ENCODE results near the gene GNGT2.

The GNGT2 gene

DNA sequence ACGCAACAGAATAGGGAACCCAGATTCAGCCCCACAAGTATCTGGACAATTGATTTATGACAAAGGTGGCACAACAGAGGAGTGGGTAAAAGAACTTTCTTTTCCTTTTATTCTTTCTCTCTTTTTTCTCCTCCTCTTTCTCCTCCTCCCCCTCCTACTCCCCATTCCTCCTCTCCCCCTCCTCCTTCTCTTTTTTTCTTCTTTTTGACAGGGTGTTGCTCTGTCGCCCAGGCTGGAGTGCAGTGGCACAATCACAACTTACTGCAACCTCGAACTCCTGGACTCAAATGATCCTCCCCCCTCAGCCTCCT is 16.1 kb downstream of the GNGT2 start:
- Histone ChIP-seq H3K9ac (ENCODE audit: low read length) (no peak overlapping the region), H3K4me3 (ENCODE audit: low read length) (no peak overlapping the region), H3F3A (ENCODE audit: insufficient read depth, low read length) (peaks cover 19% of the 10 kb centered on the region), H3K36me3 (replicated peaks; ENCODE audit: insufficient read depth, low read length) (no peaks in the 10 kb centered on the region), H3K27me3 (replicated peaks; ENCODE audit: insufficient read depth, low read length) (no peaks in the 10 kb centered on the region), H3K4me1 (ENCODE audit: low read length) (no peaks in the 10 kb centered on the region), H3K27ac (ENCODE audit: low read length) (no peak overlapping the region), H4K20me1 (ENCODE audit: insufficient read depth, low read length) (no peaks in the 10 kb centered on the region), H3K9me2 (replicated peaks; ENCODE audit: insufficient read depth, low read length) (no peaks in the 10 kb centered on the region), H3K9me3 (replicated peaks; ENCODE audit: insufficient read depth, low read length) (no peaks in the 10 kb centered on the region), H3K4me2 (ENCODE audit: low read depth, low read length) (no peak overlapping the region), H2AFZ (ENCODE audit: low read length) (no peak overlapping the region), H3K79me2 (ENCODE audit: low read length) (no peaks in the 10 kb centered on the region)
- no peak for DNase-seq
- TF ChIP-seq CTCF (IDR thresholded peaks at IDR 0.05; ENCODE audit: low read length), result no peak
- TF ChIP-seq EZH2 (optimal IDR thresholded peaks at IDR 0.05; ENCODE audit: low read depth, low read length), result no peak
- TF ChIP-seq EZH2phosphoT487 (IDR thresholded peaks at IDR 0.05; ENCODE audit: low read length), result no peak

DNA sequence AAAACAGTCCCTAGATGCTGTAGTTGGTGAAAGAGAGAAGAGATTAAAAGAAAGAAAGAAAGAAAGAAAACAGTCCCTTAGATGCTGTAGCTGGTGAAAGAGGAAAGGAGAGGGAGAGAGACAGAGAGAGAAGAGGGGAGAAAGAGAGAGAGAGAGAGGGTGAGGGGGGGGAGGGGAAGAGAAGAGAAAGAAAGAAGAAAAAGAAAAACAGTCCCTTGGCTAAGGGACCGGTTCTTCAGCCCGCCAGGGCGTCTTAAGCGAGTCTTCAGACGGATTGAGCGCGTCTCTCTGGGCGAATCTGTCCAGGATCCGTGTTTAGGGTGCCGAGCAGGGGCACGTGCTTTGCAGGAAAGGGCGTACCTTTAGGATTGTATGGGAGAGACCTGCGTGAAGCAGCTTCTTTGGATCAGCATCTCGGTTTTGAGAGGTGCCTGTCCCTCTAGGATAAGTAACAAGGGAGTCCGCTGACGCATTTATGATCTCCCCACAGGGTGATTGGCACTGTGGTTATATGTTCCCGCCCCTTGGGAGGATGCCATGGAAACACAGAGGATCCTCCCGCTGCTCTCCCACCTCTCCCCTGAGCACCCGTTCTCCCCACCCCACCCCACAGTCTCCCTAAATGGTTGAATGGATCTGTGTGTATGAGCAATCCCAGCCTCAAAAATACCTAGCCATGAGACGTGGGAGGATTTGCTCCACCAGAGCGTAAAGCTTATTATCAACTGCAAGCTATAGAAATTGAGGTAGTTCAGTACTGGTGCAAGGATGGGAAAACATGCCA is 16.7 kb downstream of the GNGT2 start:
- Histone ChIP-seq H3K9ac (ENCODE audit: low read length) (peak overlapping the region; percentile 51; the same call in 1 of the 2 replicates), H3K27me3 (replicated peaks; ENCODE audit: insufficient read depth, low read length) (no peaks in the 10 kb centered on the region), H3K36me3 (replicated peaks; ENCODE audit: insufficient read depth, low read length) (no peaks in the 10 kb centered on the region), H3F3A (ENCODE audit: insufficient read depth, low read length) (peaks cover 19% of the 10 kb centered on the region), H4K20me1 (ENCODE audit: insufficient read depth, low read length) (no peaks in the 10 kb centered on the region), H3K9me2 (replicated peaks; ENCODE audit: insufficient read depth, low read length) (no peaks in the 10 kb centered on the region), H3K79me2 (ENCODE audit: low read length) (no peaks in the 10 kb centered on the region), H2AFZ (ENCODE audit: low read length) (peak overlapping the region; percentile 72), H3K27ac (ENCODE audit: low read length) (peak overlapping the region; percentile 97; the same call in 1 of the 2 replicates), H3K9me3 (replicated peaks; ENCODE audit: insufficient read depth, low read length) (no peaks in the 10 kb centered on the region), H3K4me2 (ENCODE audit: low read depth, low read length) (peak overlapping the region; percentile 34; the same call in 1 of the 2 replicates), H3K4me3 (ENCODE audit: low read length) (peak overlapping the region; percentile 83), H3K4me1 (ENCODE audit: low read length) (no peaks in the 10 kb centered on the region)
- peak; percentile 7 for DNase-seq
- TF ChIP-seq EZH2phosphoT487 (IDR thresholded peaks at IDR 0.05; ENCODE audit: low read length), result no peak
- no peak for TF ChIP-seq CTCF (IDR thresholded peaks at IDR 0.05; ENCODE audit: low read length)
- no peak for TF ChIP-seq EZH2 (optimal IDR thresholded peaks at IDR 0.05; ENCODE audit: low read depth, low read length)

DNA sequence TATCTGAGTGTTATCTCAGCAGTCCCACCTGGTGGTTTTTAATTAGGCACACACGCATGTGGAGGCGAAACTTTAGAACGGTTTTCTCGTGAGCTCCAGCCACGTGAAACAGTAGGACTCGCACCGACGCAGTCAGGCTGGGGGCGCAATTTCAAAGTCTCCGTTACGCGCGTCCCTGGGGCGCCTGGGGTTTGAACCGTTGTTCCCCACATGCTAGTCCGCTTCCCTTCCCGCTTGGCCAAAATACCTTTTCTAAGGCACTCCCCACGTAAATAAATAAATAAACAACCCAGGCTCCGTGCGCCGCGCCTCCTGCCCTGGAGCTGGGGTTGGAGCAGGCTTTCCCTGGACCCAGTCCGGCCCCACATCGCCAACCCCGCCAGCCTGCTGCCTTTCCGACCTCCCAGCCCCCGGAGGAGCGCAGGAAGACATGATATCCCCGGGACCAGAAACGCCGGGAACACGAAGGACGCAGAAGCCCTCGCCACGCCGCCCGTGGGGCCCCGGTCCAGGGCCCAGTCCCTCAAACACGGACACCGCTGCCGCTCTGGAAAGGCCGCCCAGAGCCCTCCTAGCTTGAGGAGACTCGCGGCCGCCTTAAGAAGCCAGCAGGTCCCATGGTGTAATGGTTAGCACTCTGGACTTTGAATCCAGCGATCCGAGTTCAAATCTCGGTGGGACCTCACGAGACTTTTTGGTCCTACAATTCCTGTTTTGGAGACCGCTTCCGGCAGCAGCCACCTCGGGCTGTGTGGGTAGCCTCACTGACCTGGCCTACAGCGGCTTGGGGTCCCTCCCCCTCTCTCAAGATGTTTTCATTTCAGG is 18.2 kb downstream of the GNGT2 start:
- no peaks in the 10 kb centered on the region for H3K9me2 ChIP-seq (replicated peaks; ENCODE audit: insufficient read depth, low read length)
- no peaks in the 10 kb centered on the region for H3K36me3 ChIP-seq (replicated peaks; ENCODE audit: insufficient read depth, low read length)
- no peaks in the 10 kb centered on the region for H3K79me2 ChIP-seq (ENCODE audit: low read length)
- peaks cover 19% of the 10 kb centered on the region for H3F3A ChIP-seq (ENCODE audit: insufficient read depth, low read length)
- peak; percentile 91 for DNase-seq
- TF ChIP-seq EZH2 (optimal IDR thresholded peaks at IDR 0.05; ENCODE audit: low read depth, low read length), result no peak
- TF ChIP-seq CTCF (IDR thresholded peaks at IDR 0.05; ENCODE audit: low read length), result peak; percentile 40
- H3K4me3 ChIP-seq (ENCODE audit: low read length), result peak overlapping the region; percentile 83
- no peaks in the 10 kb centered on the region for H3K4me1 ChIP-seq (ENCODE audit: low read length)
- no peaks in the 10 kb centered on the region for H3K9me3 ChIP-seq (replicated peaks; ENCODE audit: insufficient read depth, low read length)
- peak overlapping the region; percentile 90 for H2AFZ ChIP-seq (ENCODE audit: low read length)
- no peaks in the 10 kb centered on the region for H3K27me3 ChIP-seq (replicated peaks; ENCODE audit: insufficient read depth, low read length)
- H3K4me2 ChIP-seq (ENCODE audit: low read depth, low read length), result peak overlapping the region; percentile 88
- peak overlapping the region; percentile 97 for H3K27ac ChIP-seq (ENCODE audit: low read length)
- H3K9ac ChIP-seq (ENCODE audit: low read length), result peak overlapping the region; percentile 97
- H4K20me1 ChIP-seq (ENCODE audit: insufficient read depth, low read length), result no peaks in the 10 kb centered on the region
